GM19452 (cell line): Measurements from ENCODE around the gene ZMYM2.
"Not testable (repeated sequence)": the region's sequence is repeated elsewhere in the genome, so short reads cannot be mapped to it uniquely, and the experiment has no call there.

Experiments used
- ATAC-seq: cut with Tn5 transposase; IDR thresholded peaks from one replicate; pipeline ENCODE4 v1.9.1; 2021; ENCODE audit not compliant: unreplicated experiment

ZMYM2 gene

GRCh38 chr13:19982447-19983043 lies 24.0 kb downstream of the ZMYM2 start:
- ATAC-seq = no peak

- no peak for ATAC-seq
These were observed 26.1 kb downstream of the ZMYM2 start for GRCh38 chr13:19984430-19985218.

- no peak for ATAC-seq
These were observed 26.7 kb downstream of the ZMYM2 start for GRCh38 chr13:19985219-19985556.

GRCh38 chr13:19991531-19991930 lies 33.0 kb downstream of the ZMYM2 start:
- ATAC-seq = no peak

GRCh38 chr13:19993024-19993423 lies 34.5 kb downstream of the ZMYM2 start:
- ATAC-seq = no peak

- ATAC-seq = no peak
These were observed 40.4 kb downstream of the ZMYM2 start for GRCh38 chr13:19998960-19999359.

- no peak for ATAC-seq
These were observed 41.6 kb downstream of the ZMYM2 start for GRCh38 chr13:20000062-20000552.

GRCh38 chr13:20001366-20002190 lies 43.1 kb downstream of the ZMYM2 start:
- no peak for ATAC-seq

GRCh38 chr13:20002787-20003186 lies 44.3 kb downstream of the ZMYM2 start:
- ATAC-seq = no peak

GRCh38 chr13:20006206-20006605 lies 47.7 kb downstream of the ZMYM2 start:
- ATAC-seq = no peak

GRCh38 chr13:20015763-20016162 lies 57.2 kb downstream of the ZMYM2 start:
- ATAC-seq = no peak

- ATAC-seq = no peak
These were observed 58.3 kb downstream of the ZMYM2 start for GRCh38 chr13:20016649-20017364.

GRCh38 chr13:20017365-20017711 lies 58.8 kb downstream of the ZMYM2 start:
- no peak for ATAC-seq

GRCh38 chr13:20019043-20019442 lies 60.5 kb downstream of the ZMYM2 start:
- no peak for ATAC-seq

GRCh38 chr13:20024702-20025101 lies 66.2 kb downstream of the ZMYM2 start:
- no peak for ATAC-seq

- no peak for ATAC-seq
These were observed 70.4 kb downstream of the ZMYM2 start for GRCh38 chr13:20028953-20029352.

GRCh38 chr13:20033486-20033885 lies 75.0 kb downstream of the ZMYM2 start:
- ATAC-seq = no peak

GRCh38 chr13:20035130-20035529 lies 76.6 kb downstream of the ZMYM2 start:
- no peak for ATAC-seq

GRCh38 chr13:20037908-20038307 lies 79.4 kb downstream of the ZMYM2 start:
- no peak for ATAC-seq

GRCh38 chr13:20042603-20043002 lies 84.1 kb downstream of the ZMYM2 start:
- not testable (repeated sequence) for ATAC-seq

- no peak for ATAC-seq
These were observed 84.8 kb downstream of the ZMYM2 start for GRCh38 chr13:20043207-20043925.
